Bronchial epithelial cell (primary cell): Measurements from ENCODE around the gene SLC6A8. TPM values are rescaled to one million over a fixed set of nuclear protein-coding genes. Genes with fewer than 3 reads are reported as not detected.

Source experiments
- DNase-seq: peaks from one replicate; pipeline ENCODE4 v3.0.0-alpha.2; 2010; ENCODE audit warnings: low read depth
- FAIRE-seq: peaks from 2 replicates; lab custom pipeline; 2011; peaks lifted over from hg19 to GRCh38; lab: Jason Lieb, UNC
- H3K27me3 ChIP-seq: 2 replicates; pipeline ENCODE4 v1.5.1; 2011; ENCODE audit warnings: low read length; ENCODE audit not compliant: control insufficient read depth, insufficient read depth
- H3K36me3 ChIP-seq: 2 replicates; pipeline ENCODE4 v1.5.1; 2011; ENCODE audit warnings: low read length; ENCODE audit not compliant: control insufficient read depth, insufficient read depth
- H3K4me3 ChIP-seq: 2 replicates; pipeline ENCODE4 v1.5.1; 2011; ENCODE audit warnings: mild to moderate bottlenecking, low read depth, low read length, control low read depth
- CTCF ChIP-seq: IDR thresholded peaks from 2 replicates; pipeline ENCODE4 v1.5.1; 2011; ENCODE audit warnings: mild to moderate bottlenecking, moderate library complexity, low read length, control low read depth, inconsistent platforms; ENCODE audit not compliant: insufficient read depth, severe bottlenecking
- total RNA-seq: library from RNA; depleted of rRNA; stranded (reverse); fragments of >200 nt; gene quantifications from 2 replicates; pipeline ENCODE4 v1.2.1, GENCODE V29; 2014

Gene SLC6A8
- total RNA-seq, 1 donor from 2014 or later = 42.4 TPM

GRCh38 chrX:153653556-153653955, 34.2 kb upstream of the SLC6A8 start:
- DNase-seq (no peak), FAIRE-seq (no peak)
- no peak for TF ChIP-seq CTCF

GRCh38 chrX:153657161-153657560, 30.6 kb upstream of the SLC6A8 start:
- H3K36me3 ChIP-seq = no peaks in the 10 kb centered on the region
- no peak for TF ChIP-seq CTCF
- no peaks in the 10 kb centered on the region for H3K27me3 ChIP-seq
- H3K4me3 ChIP-seq = no peak overlapping the region
- no peak for DNase-seq
- FAIRE-seq = no peak

More at GRCh38 chrX:153653556-153653955, 34.2 kb upstream of the SLC6A8 start:
- no peaks in the 10 kb centered on the region for H3K27me3 ChIP-seq
- no peaks in the 10 kb centered on the region for H3K36me3 ChIP-seq
- H3K4me3 ChIP-seq = no peak overlapping the region

GRCh38 chrX:153659268-153659667, 28.5 kb upstream of the SLC6A8 start:
- no peaks in the 10 kb centered on the region for H3K27me3 ChIP-seq
- no peaks in the 10 kb centered on the region for H3K36me3 ChIP-seq
- FAIRE-seq = no peak
- TF ChIP-seq CTCF = no peak
- no peak overlapping the region for H3K4me3 ChIP-seq
- DNase-seq = no peak

GRCh38 chrX:153662266-153662665, 25.5 kb upstream of the SLC6A8 start:
- Histone ChIP-seq H3K27me3 (no peaks in the 10 kb centered on the region), H3K36me3 (no peaks in the 10 kb centered on the region), H3K4me3 (no peak overlapping the region)
- TF ChIP-seq CTCF = peak; percentile 55
- peak; percentile 29 for DNase-seq
- no peak for FAIRE-seq

- DNase-seq = no peak
- FAIRE-seq = peak; percentile 64
- Histone ChIP-seq H3K27me3 (no peaks in the 10 kb centered on the region), H3K36me3 (no peaks in the 10 kb centered on the region), H3K4me3 (no peak overlapping the region)
- no peak for TF ChIP-seq CTCF
These were observed 21.9 kb upstream of the SLC6A8 start for GRCh38 chrX:153665726-153666306.
